Astrocyte (in vitro differentiated cells and primary cell): Measurements from ENCODE around the gene FABP2.

ENCODE experiments used
- EZH2 ChIP-seq: IDR thresholded peaks from 2 replicates; pipeline ENCODE4 v1.6.1; 2012; ENCODE audit warnings: mild to moderate bottlenecking, low read length, inconsistent platforms; ENCODE audit not compliant: insufficient read depth
- TF ChIP-seq, protein P1 (sequence below): IDR thresholded peaks from 2 replicates; pipeline ENCODE4 v1.5.1; 2011; ENCODE audit warnings: low read depth, mild to moderate bottlenecking, inconsistent platforms, low read length, moderate library complexity; ENCODE audit not compliant: insufficient read depth

DNA sequence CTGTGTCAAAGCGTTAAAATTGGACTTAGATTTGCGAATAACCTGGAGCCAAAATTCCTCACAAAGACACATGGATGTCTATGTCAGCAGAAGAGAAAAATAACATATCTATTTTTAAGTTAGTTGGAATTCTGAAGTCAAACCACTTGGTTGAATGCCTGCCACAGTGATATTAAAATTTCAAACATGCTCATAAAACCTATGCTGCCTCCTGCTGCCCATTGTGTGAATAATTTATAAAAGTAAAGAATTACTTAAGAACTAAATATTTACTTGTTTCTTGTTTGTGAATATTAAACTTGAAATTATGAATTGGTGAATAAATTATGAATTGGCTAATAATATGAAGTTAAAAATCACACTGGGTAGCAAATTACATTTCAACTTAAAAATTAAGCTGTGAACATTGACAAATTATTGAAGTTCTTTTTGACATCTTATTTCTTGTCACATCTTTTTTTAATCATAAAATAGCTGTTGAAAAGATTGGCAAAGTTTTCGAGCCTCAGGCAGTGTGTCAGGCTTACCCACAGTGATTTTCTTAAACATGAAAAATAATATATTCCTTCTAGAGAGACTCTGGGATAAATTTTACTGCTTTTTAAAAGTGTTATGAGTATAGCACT is 35.4 kb downstream of the FABP2 start:
- TF ChIP-seq, protein P1, sequence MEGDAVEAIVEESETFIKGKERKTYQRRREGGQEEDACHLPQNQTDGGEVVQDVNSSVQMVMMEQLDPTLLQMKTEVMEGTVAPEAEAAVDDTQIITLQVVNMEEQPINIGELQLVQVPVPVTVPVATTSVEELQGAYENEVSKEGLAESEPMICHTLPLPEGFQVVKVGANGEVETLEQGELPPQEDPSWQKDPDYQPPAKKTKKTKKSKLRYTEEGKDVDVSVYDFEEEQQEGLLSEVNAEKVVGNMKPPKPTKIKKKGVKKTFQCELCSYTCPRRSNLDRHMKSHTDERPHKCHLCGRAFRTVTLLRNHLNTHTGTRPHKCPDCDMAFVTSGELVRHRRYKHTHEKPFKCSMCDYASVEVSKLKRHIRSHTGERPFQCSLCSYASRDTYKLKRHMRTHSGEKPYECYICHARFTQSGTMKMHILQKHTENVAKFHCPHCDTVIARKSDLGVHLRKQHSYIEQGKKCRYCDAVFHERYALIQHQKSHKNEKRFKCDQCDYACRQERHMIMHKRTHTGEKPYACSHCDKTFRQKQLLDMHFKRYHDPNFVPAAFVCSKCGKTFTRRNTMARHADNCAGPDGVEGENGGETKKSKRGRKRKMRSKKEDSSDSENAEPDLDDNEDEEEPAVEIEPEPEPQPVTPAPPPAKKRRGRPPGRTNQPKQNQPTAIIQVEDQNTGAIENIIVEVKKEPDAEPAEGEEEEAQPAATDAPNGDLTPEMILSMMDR = peak; percentile 55
- no peak for TF ChIP-seq EZH2
